D721Med (cell line): Measurements from ENCODE around the gene MDGA2.

Experiments
- DNase-seq: peaks from one replicate; pipeline ENCODE4 v3.0.0; 2011; ENCODE audit warnings: low spot score; ENCODE audit not compliant: insufficient read length
- FAIRE-seq: peaks from 2 replicates; lab custom pipeline; 2011; peaks lifted over from hg19 to GRCh38; lab: Jason Lieb, UNC
- TF ChIP-seq, protein P1 (sequence below): IDR thresholded peaks from 2 replicates; pipeline ENCODE4 v1.5.1; 2012; ENCODE audit warnings: mild to moderate bottlenecking, control low read depth; ENCODE audit not compliant: insufficient read depth; ENCODE audit errors: missing control alignments

Gene MDGA2

DNA sequence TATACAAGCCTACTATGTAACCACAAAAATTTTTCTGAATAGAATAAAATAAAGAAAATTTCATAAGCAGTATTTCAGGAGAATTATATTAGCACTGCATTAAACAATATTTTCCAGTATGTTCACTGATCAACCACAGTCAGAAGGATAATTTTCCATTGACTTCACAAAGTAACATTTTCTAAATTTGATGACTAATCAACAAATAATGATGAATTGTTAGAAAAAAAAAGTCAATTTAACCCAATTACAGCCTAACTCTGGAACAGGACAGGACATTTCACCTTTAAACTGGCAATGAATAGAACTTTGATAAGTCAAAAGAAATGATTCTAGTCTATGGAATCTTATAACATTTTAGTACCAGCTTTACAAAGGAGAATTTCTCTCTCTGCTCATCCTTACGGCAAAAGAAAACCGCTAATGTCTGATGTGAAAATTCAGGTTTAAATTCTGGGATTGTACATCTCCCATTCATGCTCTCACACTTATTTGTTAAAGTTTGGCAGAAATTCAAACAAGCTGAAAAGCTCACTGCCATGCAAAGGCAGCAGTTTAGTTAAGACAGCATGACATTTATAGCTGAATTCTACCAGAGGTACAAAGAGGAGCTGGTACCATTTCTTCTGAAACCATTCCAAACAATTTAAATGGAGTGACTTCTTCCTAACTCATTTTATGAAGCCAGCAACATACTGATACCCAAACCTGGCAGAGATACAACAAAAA, 84.5 kb downstream of the MDGA2 start:
- TF ChIP-seq, protein P1, sequence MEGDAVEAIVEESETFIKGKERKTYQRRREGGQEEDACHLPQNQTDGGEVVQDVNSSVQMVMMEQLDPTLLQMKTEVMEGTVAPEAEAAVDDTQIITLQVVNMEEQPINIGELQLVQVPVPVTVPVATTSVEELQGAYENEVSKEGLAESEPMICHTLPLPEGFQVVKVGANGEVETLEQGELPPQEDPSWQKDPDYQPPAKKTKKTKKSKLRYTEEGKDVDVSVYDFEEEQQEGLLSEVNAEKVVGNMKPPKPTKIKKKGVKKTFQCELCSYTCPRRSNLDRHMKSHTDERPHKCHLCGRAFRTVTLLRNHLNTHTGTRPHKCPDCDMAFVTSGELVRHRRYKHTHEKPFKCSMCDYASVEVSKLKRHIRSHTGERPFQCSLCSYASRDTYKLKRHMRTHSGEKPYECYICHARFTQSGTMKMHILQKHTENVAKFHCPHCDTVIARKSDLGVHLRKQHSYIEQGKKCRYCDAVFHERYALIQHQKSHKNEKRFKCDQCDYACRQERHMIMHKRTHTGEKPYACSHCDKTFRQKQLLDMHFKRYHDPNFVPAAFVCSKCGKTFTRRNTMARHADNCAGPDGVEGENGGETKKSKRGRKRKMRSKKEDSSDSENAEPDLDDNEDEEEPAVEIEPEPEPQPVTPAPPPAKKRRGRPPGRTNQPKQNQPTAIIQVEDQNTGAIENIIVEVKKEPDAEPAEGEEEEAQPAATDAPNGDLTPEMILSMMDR = no peak
- DNase-seq (no peak), FAIRE-seq (no peak)

DNA sequence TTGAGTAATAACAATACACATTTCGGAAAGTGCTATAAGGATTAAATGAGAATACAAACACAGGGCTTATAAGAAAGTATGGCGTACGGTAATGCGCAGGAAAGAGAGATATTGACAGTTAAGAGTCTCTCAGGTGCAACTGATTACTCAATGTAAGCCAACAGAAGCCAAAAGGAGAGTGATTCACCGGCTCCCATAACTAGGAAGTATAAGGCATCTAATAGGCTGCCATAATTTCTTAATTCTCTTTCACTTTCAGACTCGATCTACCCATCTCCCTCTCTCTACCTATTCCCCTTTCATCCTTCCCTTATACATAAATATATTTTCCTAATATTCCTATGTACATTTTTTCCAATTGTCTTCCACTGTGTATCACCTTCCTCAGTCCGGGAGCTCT, 90.0 kb downstream of the MDGA2 start:
- no peak for FAIRE-seq

DNA sequence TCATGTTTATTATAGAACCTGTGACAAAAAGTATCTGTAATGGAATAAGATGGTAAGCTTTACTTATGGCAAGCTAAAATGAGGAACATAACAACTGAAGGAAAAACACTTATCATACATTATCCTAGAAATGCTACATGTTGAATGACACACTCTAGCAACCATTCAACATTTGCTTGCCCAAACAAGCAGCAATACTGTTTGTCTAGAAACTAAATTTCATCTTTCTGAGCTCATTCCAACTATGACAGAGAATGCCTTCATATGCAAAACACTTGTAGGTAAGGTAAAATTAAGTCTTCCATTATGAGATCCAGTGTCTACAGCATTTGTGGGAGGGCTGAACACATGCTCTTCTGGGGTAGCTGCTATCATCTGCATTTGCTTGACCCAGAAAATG, 108.1 kb downstream of the MDGA2 start:
- FAIRE-seq (no peak), DNase-seq (no peak)
- TF ChIP-seq, protein P1 = no peak

More for the DNA sequence above, 90.0 kb downstream of the MDGA2 start:
- no peak for DNase-seq
- TF ChIP-seq, protein P1 = no peak

DNA sequence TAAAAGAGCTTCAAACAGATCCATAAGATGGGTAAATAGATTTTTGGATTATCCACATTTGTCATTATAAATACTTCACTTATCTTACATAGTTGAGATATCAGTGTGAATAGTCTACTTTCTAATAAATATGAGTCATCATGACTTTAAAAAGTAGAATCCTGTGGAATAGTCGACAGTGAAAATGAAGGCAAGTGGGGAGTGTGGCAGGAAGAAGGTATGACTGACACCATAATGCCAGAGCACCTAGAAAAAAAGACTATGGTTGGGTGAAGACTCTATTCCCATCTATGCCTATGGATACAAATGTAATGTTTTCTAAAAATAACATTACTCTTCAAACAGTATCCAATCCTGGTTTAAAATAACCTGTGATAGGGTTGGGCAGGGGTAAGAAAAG, 117.5 kb downstream of the MDGA2 start:
- TF ChIP-seq, protein P1 = no peak
- FAIRE-seq (no peak), DNase-seq (no peak)

DNA sequence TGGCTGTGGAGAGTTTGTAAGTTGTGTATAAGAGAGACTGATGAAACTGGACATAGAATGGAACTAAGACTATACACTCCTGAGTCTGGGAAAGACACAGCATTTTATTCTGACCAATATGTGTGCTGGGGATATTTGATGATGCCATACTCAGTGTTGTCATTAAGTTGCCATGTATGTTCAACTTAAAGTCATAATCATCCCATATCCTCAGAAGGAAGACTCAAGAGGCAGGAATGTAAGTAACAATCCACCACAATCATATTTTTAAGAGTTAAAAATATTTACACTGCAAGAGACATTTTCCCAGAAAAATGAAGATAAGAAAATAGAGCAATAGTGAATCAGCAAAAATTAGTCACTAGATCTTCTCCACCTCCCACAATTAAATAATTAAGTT, 120.1 kb downstream of the MDGA2 start:
- DNase-seq (no peak), FAIRE-seq (no peak)
- TF ChIP-seq, protein P1 = no peak

DNA sequence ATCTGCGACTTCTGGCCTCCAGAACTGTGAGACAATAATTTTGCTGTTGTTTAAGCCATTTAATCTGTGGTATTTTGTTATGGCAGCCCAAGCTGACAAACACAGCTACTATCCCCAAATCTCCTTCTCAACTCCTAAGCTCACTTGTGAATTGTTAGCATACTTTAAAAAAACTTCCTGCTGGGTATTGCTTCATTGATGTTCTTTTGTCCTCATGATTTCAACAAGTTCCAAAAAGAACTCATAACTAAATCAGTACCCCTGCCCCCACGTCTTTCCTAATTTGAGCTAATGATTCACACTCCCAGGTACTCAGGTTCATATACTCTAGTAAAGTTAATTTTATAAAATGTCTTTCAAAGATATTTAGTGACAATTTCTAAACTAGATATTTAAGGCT, 125.5 kb downstream of the MDGA2 start:
- FAIRE-seq (no peak), DNase-seq (no peak)
- TF ChIP-seq, protein P1 = no peak

DNA sequence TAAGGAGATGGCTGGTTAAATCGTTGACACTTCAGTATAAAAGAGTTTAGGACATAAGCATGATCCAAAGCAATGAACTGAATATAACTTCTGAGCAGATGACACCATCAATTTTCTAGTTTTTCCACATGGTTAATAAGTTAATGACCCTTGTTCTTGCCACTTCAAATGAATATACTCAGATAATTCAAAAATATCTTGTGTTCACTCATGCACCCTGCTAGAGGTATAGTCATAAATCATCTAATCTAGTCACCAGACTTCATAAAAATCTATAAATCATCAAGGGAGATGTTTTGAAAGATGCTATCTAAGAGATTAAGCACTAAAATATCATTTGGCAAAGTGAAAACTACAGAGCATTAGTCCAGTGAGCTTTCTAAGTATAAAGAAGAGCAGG, 131.9 kb downstream of the MDGA2 start:
- TF ChIP-seq, protein P1 = no peak
- FAIRE-seq (no peak), DNase-seq (no peak)
